ENCODE measurements around the gene PPCS.
"Not testable (repeated sequence)": the region's sequence is repeated elsewhere in the genome, so short reads cannot be mapped to it uniquely, and the experiment has no call there.

PPCS gene

DNA sequence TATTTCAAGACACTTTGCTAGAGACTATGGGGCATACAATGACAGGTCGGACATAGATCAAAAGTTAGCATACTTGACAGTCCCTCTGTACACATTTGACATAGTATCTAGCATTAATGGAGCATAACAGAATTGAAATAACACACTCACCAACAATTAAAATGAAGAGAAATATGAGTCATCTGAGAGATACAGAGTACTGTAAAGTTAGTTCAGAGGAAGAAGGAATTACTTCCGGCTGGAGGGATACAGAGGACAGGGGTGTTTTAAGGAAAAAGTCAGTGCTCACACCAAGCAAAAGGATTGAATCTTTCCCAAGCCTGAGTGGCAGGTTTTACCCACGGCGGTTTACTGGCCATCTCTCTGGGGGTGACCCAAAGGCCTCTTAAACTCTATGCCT, 3.0 kb upstream of the PPCS start:
- DNase-seq (ENCODE audit: low spot score), result no peak

DNA sequence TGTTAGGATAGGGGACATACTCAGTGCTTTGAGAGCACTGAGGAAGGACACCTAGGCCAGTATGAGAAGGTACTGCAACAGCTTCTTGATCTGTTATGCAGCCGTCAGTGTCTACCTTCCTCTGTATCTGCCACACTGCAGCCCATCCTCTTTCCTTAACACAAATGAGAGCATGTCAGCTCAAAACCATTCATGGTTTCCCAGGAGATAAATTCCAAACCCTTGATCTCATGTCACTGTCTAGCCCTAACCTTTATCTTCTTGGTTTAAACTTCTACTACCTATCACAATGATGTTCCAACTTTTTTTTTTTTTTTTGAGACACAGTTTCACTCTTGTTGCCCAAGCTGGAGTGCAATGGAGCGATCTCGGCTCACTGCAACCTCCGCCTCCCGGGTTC, 1.9 kb upstream of the PPCS start:
- DNase-seq (ENCODE audit: low spot score), result no peak

DNA sequence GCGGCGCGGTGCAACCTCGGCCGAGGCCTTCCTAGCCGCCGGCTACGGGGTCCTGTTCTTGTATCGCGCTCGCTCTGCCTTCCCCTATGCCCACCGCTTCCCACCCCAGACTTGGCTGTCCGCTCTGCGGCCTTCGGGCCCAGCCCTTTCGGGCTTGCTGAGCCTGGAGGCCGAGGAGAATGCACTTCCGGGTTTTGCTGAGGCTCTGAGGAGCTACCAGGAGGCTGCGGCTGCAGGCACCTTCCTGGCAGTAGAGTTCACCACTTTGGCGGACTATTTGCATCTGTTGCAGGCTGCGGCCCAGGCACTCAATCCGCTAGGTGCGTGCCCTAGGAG, 379 bp downstream of the PPCS start:
- no peak for DNase-seq (ENCODE audit: low spot score)

DNA sequence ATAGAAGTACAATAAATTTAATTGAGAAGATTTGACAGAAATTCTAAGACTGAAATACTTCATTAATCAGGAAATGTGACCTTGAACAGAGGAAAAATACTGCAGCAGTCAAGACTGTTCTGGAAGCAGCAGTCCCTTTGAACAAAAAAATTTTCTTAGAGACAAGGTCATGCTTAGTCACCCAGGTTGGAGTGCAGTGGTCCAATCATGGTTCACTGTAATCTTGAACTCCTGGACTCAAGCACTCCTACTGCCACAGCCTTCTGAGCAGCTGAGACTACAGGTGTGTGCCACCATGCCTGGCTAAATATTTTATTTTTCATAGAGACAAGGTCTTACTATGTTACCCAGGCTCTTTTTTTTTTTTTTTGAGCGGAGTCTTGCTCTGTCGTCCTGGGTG, 4.9 kb downstream of the PPCS start:
- DNase-seq (ENCODE audit: low spot score), result no peak

DNA sequence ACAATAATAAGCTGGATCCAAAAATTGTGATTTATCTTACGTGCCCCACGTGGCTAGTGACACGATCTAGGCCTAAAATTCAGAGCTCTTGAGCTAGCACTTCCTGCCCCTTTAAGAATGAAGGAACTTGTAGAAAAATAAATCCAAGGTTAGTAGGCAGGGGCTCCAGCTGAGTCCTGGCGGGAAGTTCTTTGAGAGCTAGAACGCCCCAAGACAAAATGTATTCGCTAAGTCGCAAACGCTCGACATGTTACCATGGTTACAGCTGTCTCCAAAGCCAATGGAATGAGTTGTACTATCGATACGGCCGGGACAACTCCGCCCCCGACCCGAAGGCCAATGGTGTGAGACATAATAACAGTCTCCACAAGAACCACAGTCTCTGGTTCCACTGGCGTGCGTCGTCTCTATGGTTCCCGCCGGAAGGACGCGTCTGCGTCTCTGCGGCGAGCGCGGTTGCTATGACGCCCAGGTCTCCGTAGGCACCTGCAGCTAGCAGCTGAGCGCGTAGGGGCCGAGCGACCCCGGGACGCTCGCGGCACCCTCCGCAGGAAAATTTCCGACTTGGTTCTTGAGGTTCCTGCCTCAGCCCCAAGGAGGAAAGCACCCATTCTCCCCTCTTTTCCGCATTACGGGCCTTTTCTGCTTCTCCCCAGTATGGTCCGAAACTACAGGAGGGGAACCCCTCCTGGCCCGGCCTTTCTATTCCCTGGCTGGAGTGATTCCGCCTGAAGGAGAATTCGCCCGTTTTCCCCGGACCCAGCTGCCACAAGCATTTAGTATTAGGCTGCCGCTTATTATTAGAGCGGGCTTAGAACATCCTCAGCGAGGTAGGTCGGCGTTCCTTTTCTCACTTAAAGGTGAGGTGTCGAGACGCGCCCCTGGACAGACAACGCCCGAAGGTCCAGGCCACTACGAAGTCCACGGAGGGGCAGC, 6.8 kb downstream of the PPCS start, which contains the start of gene CCDC30:
Gene CCDC30, plus strand, starts transcription at position 459 of the 936 bp plus-strand sequence. CDS start 17,266 bp downstream, outside the sequence.
- peak; percentile 96 for DNase-seq (ENCODE audit: low spot score)

DNA sequence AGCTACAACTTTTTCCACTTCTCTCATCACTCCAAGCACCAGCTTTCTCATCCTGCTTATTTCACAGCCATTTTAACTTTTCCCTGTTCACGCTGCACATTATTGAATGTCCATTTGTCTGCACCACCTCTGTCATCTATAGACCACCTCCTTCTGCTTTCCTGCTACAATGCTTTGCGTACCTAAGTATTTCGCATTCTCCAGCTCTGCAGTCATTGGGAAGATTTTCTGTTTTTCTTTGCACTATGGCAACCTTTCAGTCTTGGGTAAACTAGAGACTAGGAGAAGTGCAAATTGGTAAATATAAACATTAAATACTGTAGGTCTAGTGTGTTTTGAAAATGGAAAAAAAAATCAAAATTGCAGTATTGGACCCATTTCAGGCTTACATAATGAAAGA, 7.6 kb downstream of the PPCS start:
- DNase-seq (ENCODE audit: low spot score), result no peak

DNA sequence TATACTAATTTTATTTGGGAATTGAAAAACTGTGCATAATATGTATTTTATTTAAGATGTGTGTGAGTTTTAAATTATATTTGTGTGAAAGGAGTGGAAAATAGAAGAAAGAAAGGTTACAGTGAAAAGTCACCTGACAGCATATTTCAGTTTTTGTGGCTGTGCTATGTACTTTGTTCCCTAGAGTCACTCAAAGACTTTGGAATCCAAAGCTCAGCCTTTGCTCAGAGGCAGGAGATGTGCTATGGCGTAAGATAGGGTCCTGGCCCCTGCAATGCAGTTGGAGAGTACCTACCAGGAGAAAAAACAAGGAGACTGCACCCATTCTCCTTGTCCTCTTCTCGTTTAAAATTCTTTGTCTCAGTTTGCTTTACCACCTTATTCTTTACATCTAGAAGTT, 9.7 kb downstream of the PPCS start:
- DNase-seq (ENCODE audit: low spot score), result no peak

DNA sequence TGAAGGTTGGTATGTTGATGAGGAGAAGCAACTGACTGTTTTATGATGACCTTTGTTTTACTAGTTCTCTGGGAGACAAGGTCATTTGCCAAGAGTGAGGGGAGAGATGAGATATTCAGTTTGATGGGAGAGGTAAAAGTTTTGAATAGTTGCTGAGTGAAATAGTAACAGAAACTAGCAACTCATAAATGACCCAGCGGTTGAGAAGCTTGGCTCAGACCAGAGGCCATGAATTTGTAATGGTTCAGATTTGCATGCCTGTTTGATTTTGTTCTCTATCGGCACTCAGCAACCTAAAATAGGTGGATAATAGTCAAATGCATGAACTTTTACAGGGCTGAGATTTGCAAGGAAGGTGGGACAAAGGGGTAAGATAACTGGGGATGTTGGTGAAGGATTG, 13.4 kb downstream of the PPCS start:
- no peak for DNase-seq (ENCODE audit: low spot score)

DNA sequence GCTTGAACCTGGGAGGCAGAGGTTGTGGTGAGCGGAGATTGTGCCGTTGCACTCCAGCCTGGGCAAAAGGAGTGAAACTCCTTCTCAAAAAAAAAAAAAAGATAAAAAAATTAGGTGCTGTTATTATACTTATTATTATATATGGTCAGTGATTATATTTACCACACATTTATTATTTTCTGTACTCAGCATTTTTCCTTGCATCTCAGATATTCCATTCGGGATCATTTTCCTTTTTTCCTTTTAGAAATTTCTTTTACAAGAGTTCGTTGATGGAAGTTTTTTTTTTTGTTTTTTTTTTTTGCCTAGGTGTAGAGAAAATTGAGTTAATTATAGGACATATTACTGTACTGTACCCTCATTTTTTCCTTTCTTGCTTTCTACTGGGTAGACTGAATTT, 20.3 kb downstream of the PPCS start:
- no peak for DNase-seq (ENCODE audit: low spot score)

DNA sequence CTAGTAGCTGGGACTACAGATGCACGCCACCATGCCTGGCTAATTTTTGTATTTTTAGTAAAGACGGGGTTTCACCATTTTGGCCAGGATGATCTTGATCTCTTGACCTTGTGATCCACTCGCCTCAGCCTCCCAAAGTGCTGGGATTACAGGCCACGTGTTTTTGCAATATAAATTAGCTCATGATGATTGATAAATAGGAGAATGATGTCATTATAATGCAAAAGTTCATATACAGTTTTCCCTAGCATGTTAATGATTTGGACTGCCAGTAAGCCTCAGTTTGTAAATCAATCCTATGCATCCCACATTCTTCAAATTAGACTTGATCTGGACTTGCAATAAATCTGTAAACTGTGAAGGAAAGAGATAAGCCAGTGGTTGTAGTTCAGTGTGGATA, 21.0 kb downstream of the PPCS start:
- not testable (repeated sequence) for DNase-seq (ENCODE audit: low spot score)

DNA sequence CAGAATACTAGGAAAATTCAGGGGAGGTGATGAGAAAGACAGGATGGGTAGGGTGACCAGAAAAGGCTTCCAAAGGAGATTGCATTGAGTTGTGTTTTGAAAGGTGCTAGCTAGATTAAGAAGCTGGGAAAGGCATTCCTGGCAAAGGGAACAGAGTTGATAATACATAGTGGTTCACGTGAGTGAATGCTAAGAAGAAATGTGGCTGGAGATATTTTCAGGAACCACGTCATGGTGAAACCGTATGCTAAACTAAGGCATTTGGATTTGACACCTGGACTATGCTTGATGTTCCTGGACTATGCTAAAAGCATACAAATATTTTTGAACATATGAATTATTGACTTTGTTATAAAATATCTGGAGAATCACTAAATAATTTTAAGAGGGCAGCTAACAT, 21.4 kb downstream of the PPCS start:
- no peak for DNase-seq (ENCODE audit: low spot score)

DNA sequence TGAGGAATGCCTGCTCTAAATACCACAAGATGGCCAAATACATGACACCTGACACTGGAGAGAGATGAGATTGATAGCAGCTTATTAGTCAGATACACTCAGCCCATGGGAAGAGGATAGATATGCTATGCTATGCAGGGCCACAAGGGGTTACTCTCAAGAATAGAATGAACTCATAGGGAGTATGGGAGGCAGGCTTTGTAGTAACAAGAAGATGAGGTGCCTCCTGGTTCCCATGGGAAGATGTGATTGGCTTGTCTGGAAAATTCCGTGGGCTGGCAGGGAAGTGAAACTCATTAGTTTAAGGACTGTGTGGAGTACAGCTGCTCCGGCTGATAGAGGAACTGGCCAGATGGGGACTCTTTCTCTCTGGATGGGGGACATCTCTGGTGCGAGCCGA, 23.3 kb downstream of the PPCS start:
- DNase-seq (ENCODE audit: low spot score), result no peak

DNA sequence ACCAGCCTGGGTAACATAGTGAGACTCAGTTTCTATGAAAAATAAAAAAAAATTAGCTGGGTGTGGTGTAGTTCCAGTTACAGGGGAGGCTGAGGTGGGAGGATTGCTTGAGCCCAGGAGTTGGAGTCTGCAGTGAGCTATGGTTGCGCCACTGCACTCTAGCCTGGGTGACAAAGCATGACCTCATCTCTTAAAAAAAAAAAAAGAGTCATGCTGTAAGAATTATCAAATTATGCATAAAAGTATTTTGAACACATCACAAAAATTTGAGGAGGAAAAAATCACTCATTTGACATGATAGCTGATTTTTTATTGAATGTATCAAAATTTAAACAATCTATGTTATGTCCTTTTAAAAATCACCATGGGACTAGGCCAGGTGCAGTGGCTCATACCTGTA, 24.6 kb downstream of the PPCS start:
- DNase-seq (ENCODE audit: low spot score), result no peak

DNA sequence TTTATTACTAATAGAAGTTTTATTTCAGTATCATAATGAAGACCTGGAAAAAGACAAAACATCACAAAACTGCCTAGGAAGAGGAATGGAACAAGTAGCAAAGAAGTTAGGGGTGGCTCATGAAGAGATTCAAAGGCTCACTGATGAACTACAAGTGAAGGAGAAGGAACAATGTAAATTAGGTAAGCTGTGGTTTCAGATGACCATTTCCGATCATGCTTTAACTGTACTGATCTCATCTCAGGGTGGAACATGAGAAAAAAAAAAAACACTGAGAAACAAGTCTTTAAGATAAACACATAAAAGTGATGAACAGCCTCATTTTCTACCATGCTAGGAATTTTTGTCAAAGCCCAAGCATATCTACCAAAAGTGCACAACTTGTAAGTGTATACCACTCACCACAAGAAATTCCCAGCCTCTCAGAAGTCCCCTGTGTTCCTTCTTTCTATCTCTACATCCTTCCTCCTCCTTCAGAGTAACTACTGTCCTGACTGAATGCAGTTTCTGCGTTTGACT, 26.4 kb downstream of the PPCS start:
- DNase-seq (ENCODE audit: low spot score), result no peak

DNA sequence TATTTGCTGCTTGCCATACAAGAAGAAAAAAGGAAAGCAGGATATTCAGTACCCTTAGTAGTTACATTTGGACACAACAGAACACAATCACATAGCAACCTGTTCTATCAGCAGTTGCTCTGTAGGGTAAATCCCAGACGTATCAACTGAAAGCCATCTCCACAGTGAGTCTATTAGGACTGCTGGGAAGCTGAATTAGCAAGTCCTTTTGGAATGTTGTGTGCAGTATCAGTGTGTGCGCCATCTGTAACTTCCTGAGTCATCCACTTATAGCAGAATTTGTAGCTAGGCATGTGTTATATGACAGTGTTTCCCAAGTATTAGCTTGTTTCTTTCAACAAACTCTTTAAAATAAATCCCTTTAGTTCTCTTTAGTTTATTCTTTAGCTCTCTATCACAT, 28.0 kb downstream of the PPCS start:
- DNase-seq (ENCODE audit: low spot score), result no peak

DNA sequence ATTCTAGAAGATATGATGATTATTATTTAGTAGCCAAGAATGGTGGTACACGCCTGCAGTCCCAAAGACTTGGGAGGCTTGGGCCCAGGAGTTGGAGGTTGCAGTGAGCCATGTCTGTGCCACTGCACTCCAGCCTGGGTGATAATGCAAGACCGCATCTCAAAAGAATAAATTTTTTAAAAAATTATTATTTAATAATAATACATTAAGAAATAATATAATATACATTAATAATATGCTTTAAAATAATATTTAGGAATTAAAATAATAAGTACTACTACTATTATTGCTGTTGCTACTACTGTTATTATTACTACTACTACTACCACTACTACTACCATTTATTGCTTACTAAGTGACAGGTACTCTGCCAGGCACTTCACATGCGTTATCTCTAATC, 33.9 kb downstream of the PPCS start:
- DNase-seq (ENCODE audit: low spot score), result no peak

DNA sequence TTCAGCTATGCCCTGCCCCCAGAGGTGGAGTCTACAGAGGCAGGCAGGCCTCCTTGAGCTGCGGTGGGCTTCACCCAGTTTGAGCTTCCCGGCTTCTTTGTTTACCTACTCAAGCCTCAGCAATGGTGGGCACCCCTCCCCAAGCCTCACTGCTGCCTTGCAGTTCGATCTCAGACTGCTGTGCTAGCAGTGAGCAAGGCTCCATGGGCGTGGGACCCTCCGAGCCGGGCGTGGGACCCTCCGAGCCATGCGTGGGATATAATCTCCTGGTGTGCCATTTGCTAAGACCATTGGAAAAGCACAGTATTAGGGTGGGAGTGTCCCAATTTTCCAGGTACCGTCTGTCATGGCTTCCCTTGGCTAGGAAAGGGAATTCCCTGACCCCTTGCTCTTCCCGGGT, 45.7 kb downstream of the PPCS start:
- DNase-seq (ENCODE audit: low spot score), result not testable (repeated sequence)

DNA sequence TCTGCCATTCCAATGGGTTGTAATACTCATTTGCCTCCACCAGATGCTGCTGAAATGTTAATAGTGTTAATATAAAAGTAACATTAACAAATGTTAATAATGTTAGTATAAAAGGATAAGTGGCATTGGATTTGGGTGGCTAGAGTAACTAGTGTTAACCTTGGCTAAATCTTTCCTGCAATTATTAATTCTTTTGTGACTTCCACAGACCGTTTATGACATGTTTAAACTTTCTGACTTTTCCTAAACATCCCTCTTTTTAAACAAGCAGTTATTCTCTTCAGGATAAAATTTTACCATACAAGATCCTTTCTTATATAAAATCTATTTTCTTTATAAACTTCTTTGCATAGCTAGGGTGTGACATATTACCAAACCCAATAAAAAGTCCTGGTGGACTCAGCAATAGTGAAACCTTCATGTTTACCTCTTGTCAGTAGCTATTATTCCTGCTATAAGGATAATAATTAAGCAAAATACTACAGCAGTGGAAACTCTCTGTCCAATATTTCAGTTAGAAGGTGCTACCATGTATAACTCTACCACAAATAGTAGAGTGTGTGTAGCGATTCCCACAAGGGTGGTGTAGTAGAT, 48.3 kb downstream of the PPCS start:
- DNase-seq (ENCODE audit: low spot score), result no peak

DNA sequence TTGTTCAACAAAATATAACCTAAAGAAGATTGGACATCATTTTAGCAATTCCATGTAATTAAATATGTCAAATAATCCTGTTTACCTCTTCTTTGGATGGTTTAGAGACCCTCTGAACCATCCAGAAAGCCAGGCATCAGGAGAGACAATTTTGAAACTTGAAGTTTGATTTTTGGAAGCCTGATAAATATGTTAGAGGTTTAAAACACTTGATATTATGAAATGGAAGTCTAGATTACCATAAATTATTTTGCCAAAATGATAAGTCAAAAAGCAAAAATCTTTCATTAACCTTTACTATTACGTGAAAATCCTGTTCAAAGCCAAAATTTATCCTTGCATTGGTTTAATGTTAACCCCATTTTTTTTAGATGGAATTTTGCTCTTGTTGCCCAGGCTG, 50.2 kb downstream of the PPCS start:
- no peak for DNase-seq (ENCODE audit: low spot score)
